Calu3 (cell line): ENCODE measurements around the gene STOX2. TPM values are rescaled to one million over a fixed set of nuclear protein-coding genes. Genes with fewer than 3 reads are reported as not detected.

ENCODE experiments used
- BruUV-seq: library from RNA; stranded (reverse); fragments of 400-500 nt; replicated peaks from 2 replicates; lab custom pipeline; 2021; lab: Mats Ljungman, UMichigan
- CTCF ChIA-PET: fragments of 300-600 bp; sonication (Branson Sonifier 250); formaldehyde crosslinking; loops from one replicate; lab custom pipeline; 2022; ENCODE audit warnings: antibody characterized with exemption; lab: Charles Lee
- DNase-seq: peaks from one replicate; pipeline ENCODE4 v3.0.0; 2022
- H3K27ac Mint-ChIP-seq: one replicate; pipeline ENCODE4 v1.8.0; 2022; ENCODE audit warnings: mixed read lengths; ENCODE audit not compliant: unreplicated experiment
- H3K27me3 Mint-ChIP-seq: one replicate; pipeline ENCODE4 v1.8.0; 2022; ENCODE audit warnings: mixed read lengths; ENCODE audit not compliant: unreplicated experiment
- H3K36me3 Mint-ChIP-seq: one replicate; pipeline ENCODE4 v1.8.0; 2022; ENCODE audit warnings: mild to moderate bottlenecking, moderate library complexity, mixed read lengths; ENCODE audit not compliant: insufficient read depth, unreplicated experiment
- H3K4me1 Mint-ChIP-seq: one replicate; pipeline ENCODE4 v1.8.0; 2022; ENCODE audit warnings: mild to moderate bottlenecking, low read depth, mixed read lengths; ENCODE audit not compliant: unreplicated experiment
- H3K4me3 Mint-ChIP-seq: one replicate; pipeline ENCODE4 v1.8.0; 2022; ENCODE audit warnings: mild to moderate bottlenecking, low read depth, moderate library complexity, mixed read lengths; ENCODE audit not compliant: unreplicated experiment
- H3K9me3 Mint-ChIP-seq: one replicate; pipeline ENCODE4 v1.8.0; 2022; ENCODE audit warnings: low read depth, mixed read lengths; ENCODE audit not compliant: unreplicated experiment
- intact Hi-C: fragments of 100-400 bp; cut with micrococcal nuclease; formaldehyde crosslinking; loops from one replicate; pipeline ENCODE4 v1.10.0; 2022; ENCODE audit not compliant: unreplicated experiment
- total RNA-seq: library from RNA; stranded (reverse); gene quantifications from 2 replicates; pipeline ENCODE4 v1.2.3, GENCODE V29; 2022
- TF ChIP-seq, protein P1 (sequence below): fragments of 200-600 bp; IDR thresholded peaks from one replicate; pipeline ENCODE4 v1.8.0; 2022; ENCODE audit warnings: antibody characterized with exemption; ENCODE audit not compliant: unreplicated experiment

STOX2 gene
- total RNA-seq, 1 experiment from 2014 or later = 10.0 TPM

DNA sequence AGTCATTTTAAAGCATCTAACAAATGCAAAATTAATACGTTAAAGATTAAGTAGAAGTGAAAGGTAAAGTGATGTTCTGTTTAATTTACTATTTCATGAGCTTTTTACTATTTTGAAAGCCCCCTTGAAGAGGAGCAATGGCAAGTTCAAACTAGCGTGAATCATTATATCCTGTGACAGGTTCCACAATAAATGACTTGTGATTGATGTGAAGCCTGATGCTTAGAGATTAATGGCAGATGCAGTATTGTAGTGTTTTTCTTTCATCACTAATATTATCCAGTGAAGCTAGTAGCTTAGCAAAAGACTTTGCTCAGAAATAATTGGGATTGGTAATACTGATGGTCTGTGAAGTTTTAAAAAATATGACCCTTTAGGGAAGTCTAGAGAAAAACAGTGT is 57.3 kb downstream of the STOX2 start:
- no peaks in the 10 kb centered on the region for H3K36me3 Mint-ChIP-seq
- CTCF ChIA-PET = no interaction called here
- no TSS peak for BruUV-seq
- no peaks in the 10 kb centered on the region for H3K27me3 Mint-ChIP-seq
- H3K27ac Mint-ChIP-seq = no peak overlapping the region
- TF ChIP-seq, protein P1, sequence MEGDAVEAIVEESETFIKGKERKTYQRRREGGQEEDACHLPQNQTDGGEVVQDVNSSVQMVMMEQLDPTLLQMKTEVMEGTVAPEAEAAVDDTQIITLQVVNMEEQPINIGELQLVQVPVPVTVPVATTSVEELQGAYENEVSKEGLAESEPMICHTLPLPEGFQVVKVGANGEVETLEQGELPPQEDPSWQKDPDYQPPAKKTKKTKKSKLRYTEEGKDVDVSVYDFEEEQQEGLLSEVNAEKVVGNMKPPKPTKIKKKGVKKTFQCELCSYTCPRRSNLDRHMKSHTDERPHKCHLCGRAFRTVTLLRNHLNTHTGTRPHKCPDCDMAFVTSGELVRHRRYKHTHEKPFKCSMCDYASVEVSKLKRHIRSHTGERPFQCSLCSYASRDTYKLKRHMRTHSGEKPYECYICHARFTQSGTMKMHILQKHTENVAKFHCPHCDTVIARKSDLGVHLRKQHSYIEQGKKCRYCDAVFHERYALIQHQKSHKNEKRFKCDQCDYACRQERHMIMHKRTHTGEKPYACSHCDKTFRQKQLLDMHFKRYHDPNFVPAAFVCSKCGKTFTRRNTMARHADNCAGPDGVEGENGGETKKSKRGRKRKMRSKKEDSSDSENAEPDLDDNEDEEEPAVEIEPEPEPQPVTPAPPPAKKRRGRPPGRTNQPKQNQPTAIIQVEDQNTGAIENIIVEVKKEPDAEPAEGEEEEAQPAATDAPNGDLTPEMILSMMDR = no peak
- H3K9me3 Mint-ChIP-seq = no peaks in the 10 kb centered on the region
- H3K4me1 Mint-ChIP-seq = no peaks in the 10 kb centered on the region
- intact Hi-C loops = no loop called here
- H3K4me3 Mint-ChIP-seq = no peak overlapping the region
- DNase-seq = no peak

DNA sequence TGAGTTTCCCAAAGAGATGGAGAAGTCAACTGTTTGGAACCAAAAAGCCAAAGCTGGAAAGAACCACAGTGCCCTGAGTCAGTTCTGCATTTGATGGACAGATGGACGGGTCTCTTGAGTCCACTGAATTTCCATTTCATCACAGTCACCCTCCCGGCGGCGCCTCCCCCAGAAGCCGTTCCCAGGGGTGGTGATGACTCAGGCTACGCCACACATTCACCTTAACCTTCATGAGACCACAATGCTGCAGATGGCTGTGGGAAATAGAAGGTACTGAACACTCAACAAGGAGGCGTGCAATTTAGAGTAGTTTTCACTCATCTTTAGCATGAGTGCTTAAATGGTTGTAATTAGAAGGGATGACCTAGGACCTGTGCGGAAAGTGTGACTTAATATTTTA is 61.3 kb downstream of the STOX2 start:
- no peaks in the 10 kb centered on the region for H3K36me3 Mint-ChIP-seq
- TF ChIP-seq, protein P1 = no peak
- CTCF ChIA-PET = no interaction called here
- H3K27ac Mint-ChIP-seq = no peak overlapping the region
- DNase-seq = no peak
- no peak overlapping the region for H3K4me3 Mint-ChIP-seq
- BruUV-seq = no TSS peak
- H3K27me3 Mint-ChIP-seq = no peaks in the 10 kb centered on the region
- no peaks in the 10 kb centered on the region for H3K4me1 Mint-ChIP-seq
- no peaks in the 10 kb centered on the region for H3K9me3 Mint-ChIP-seq
- intact Hi-C loops = no loop called here

DNA sequence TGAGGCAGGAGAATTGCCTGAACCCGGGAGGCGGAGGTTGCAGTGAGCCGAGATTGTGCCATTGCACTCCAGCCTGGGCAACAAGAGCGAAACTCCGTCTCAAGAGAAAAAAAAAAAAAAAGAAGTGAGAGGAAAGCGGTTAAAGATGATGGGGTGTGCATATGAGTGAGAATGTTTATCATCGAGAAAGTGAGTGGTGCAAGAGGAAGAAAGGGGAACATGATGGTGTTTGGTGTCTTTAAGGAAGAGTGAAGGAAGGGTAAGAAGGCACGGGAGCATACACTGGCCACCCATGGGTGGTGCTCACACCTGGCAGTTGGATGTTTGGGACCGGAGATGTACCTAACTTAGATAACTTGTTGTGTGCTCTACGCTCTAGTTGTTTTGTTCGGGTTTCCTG is 62.2 kb downstream of the STOX2 start:
- no peak for DNase-seq
- no peaks in the 10 kb centered on the region for H3K9me3 Mint-ChIP-seq
- no peaks in the 10 kb centered on the region for H3K4me1 Mint-ChIP-seq
- no peak overlapping the region for H3K4me3 Mint-ChIP-seq
- TF ChIP-seq, protein P1 = no peak
- H3K36me3 Mint-ChIP-seq = no peaks in the 10 kb centered on the region
- BruUV-seq = no TSS peak
- CTCF ChIA-PET = no interaction called here
- no peak overlapping the region for H3K27ac Mint-ChIP-seq
- H3K27me3 Mint-ChIP-seq = no peaks in the 10 kb centered on the region
- intact Hi-C loops = no loop called here

DNA sequence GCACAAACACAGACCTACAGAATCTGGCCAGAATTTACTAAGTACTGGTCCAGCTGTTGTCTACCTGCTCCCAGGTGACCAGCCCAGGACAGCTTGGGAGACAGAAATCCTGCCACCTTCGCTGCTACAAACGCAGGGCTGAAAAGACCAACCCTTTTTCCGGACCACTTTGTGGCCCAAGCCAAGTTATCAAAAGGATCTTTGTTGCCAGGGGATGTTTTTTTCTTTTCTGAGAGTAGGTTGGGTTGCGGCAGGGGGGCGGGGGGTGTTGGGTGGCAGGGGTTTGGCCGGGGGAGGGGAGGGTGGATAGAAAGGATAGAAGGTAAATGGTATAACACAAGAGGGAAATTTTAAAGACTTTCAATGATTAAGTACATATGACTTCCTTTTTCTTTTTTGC is 63.4 kb downstream of the STOX2 start:
- CTCF ChIA-PET = no interaction called here
- no peak for DNase-seq
- no TSS peak for BruUV-seq
- Mint-ChIP-seq H3K4me3 (no peak overlapping the region), H3K4me1 (no peaks in the 10 kb centered on the region), H3K27me3 (no peaks in the 10 kb centered on the region), H3K9me3 (no peaks in the 10 kb centered on the region), H3K36me3 (no peaks in the 10 kb centered on the region), H3K27ac (no peak overlapping the region)
- TF ChIP-seq, protein P1 = no peak
- intact Hi-C loops = no loop called here

DNA sequence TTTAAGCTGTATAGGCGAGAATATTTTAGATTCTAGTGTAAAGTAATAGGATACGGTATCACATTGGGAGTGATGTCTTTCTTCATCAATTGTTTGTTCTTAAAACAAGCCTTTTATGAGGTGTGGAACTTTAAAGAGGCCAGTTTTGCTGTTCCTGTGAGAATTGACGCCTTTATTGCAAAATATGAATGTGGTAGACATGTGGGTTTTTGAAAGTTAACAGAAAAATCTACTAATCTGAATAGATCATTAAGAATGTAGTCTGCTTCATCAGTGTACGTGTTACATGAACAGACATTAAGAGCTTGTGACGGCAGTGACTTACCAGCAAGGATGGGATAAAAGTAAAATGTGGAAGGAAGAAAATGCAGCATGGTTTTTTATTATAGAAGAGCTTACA is 63.8 kb downstream of the STOX2 start:
- no peak for DNase-seq
- no peak overlapping the region for H3K27ac Mint-ChIP-seq
- H3K36me3 Mint-ChIP-seq = no peaks in the 10 kb centered on the region
- H3K9me3 Mint-ChIP-seq = peaks cover 2% of the 10 kb centered on the region
- intact Hi-C loops = no loop called here
- H3K4me3 Mint-ChIP-seq = no peak overlapping the region
- H3K27me3 Mint-ChIP-seq = no peaks in the 10 kb centered on the region
- H3K4me1 Mint-ChIP-seq = no peaks in the 10 kb centered on the region
- TF ChIP-seq, protein P1 = no peak
- no TSS peak for BruUV-seq
- CTCF ChIA-PET = no interaction called here
